Suprapubic skin (tissue), 4 donors: ENCODE measurements around the gene MYD88. TPM values are rescaled to one million over a fixed set of nuclear protein-coding genes. Genes with fewer than 3 reads are reported as not detected.
A peak's percentile ranks its signal among the peaks of the same experiment; 100 is the strongest.

Experiments
- DNase-seq, 2 donors: peaks; one replicate each; pipeline ENCODE4 v3.0.0-alpha.2; 2019; ENCODE audit warnings: low spot score in 2 of 2
- H3K27ac ChIP-seq: fragments of 200-600 bp; sonication (generic); one replicate; pipeline ENCODE4 v1.5.1; 2019
- H3K27me3 ChIP-seq: fragments of 200-600 bp; sonication (generic); one replicate; pipeline ENCODE4 v1.5.1; 2019
- H3K36me3 ChIP-seq: fragments of 200-600 bp; sonication (generic); one replicate; pipeline ENCODE4 v1.5.1; 2019
- H3K4me1 ChIP-seq: fragments of 200-600 bp; sonication (generic); one replicate; pipeline ENCODE4 v1.5.1; 2019
- H3K4me3 ChIP-seq: fragments of 200-600 bp; sonication (generic); one replicate; pipeline ENCODE4 v1.5.1; 2019; ENCODE audit warnings: mild to moderate bottlenecking
- H3K9me3 ChIP-seq: fragments of 200-600 bp; sonication (generic); one replicate; pipeline ENCODE4 v1.5.1; 2019
- EP300 ChIP-seq: sonication (generic); formaldehyde crosslinking; IDR thresholded peaks from one replicate; pipeline ENCODE4 v1.6.1; 2017; ENCODE audit warnings: antibody characterized with exemption
- POLR2A ChIP-seq, 2 donors: fragments of 450-650 bp; IDR thresholded peaks; one replicate each; pipeline ENCODE4 v1.6.1; 2017; ENCODE audit warnings: antibody characterized with exemption in 2 of 2, mild to moderate bottlenecking in 2 of 2, moderate library complexity in 2 of 2
- POLR2AphosphoS5 ChIP-seq, 3 donors: sonication (generic); formaldehyde crosslinking; IDR thresholded peaks; one replicate each; pipeline ENCODE4 v1.6.1; 2017; ENCODE audit warnings: antibody characterized with exemption in 3 of 3
- WGBS: methylation state at CpG from one replicate; pipeline ENCODE4 v1.1.5; 2018; 5-methylcytosine and 5-hydroxymethylcytosine counted together
- total RNA-seq, 4 donors: library from RNA; depleted of rRNA; stranded (reverse); fragments of >200 nt; gene quantifications; one replicate each; pipeline ENCODE4 v1.1.0, GENCODE V29; 2016
- TF ChIP-seq, protein P1 (sequence below), 2 donors: fragments of 200-600 bp in 1 of 2; fragments of 450-650 bp in 1 of 2; sonication (generic) in 1 of 2; IDR thresholded peaks; one replicate each; pipeline ENCODE4 v1.5.1; 2016 to 2019; ENCODE audit warnings: antibody characterized with exemption in 2 of 2, mild to moderate bottlenecking in 1 of 2, moderate library complexity in 1 of 2

MYD88 gene
- total RNA-seq, 4 donors from 2014 or later = 21.6 to 33.2 (median 28.1) TPM

DNA sequence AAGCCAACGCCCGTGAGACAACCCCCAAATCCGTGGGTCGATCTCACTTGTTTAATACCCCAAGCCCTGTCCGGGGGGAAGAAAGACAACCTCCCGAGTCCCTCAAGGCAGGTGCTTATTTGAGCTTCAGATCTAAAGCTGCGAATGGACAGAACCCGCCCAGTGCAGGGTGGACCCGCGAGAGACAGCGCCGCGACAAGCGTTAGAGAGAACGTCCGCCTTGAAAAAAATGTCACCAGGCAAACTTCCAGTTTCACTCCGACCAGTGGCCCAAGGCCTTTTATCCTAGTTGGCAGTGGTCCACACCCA lies 26.1 kb downstream of the MYD88 start:
- Histone ChIP-seq H3K36me3 (no peaks in the 10 kb centered on the region), H3K4me1 (peaks cover 34% of the 10 kb centered on the region), H3K4me3 (peak overlapping the region; percentile 96), H3K9me3 (no peaks in the 10 kb centered on the region), H3K27me3 (no peaks in the 10 kb centered on the region), H3K27ac (peak overlapping the region; percentile 98)
- WGBS = 2% methylated on average over 16 of the region's 17 CpGs
- DNase-seq = no peak
- TF ChIP-seq POLR2A (IDR thresholded peaks at IDR 0.05) (no peak), EP300 (no peak), POLR2AphosphoS5 (IDR thresholded peaks at IDR 0.05) (no peak)
- TF ChIP-seq, protein P1, sequence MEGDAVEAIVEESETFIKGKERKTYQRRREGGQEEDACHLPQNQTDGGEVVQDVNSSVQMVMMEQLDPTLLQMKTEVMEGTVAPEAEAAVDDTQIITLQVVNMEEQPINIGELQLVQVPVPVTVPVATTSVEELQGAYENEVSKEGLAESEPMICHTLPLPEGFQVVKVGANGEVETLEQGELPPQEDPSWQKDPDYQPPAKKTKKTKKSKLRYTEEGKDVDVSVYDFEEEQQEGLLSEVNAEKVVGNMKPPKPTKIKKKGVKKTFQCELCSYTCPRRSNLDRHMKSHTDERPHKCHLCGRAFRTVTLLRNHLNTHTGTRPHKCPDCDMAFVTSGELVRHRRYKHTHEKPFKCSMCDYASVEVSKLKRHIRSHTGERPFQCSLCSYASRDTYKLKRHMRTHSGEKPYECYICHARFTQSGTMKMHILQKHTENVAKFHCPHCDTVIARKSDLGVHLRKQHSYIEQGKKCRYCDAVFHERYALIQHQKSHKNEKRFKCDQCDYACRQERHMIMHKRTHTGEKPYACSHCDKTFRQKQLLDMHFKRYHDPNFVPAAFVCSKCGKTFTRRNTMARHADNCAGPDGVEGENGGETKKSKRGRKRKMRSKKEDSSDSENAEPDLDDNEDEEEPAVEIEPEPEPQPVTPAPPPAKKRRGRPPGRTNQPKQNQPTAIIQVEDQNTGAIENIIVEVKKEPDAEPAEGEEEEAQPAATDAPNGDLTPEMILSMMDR (IDR thresholded peaks at IDR 0.05) = no peak

DNA sequence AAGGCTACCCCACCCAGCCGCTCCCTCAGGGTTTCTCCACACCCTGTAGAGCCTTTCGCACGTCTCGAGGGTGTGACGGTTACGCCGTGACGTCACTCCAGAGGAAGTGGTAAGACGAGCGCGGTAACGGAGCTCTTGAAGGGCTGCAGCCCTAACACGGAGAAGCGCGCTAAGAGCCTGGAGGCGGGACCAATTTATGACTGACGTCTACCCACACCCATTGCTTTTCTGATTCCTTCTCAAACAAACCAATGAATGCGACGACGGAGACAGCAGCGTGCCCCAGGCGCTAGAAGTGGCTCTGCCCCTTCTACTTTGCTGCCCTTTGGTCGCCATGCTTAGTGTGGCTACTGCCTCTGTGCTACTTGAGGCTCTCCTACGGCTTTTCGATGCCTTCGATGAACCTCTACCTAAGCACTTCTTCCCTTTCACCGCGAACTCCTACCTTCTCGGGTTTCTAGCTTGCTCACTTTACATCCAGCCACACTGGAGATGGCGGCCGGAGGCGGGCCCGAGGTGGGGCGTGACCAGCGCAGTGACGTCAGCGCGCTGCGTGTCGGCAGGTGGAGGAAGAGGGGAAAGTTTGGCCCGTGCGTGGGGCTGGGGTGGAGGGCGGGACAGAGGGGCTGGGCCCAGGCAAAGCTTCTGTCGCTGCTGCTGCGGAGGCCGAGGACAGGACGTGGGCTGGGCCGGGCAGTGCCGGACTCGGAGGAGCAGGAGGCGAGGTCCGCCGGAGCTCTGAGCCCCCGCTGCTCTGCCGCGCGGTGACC lies 26.7 kb downstream of the MYD88 start, which contains the start of gene OXSR1:
Gene OXSR1 (plus strand): TSS at position 586 of the 770 bp plus-strand sequence. CDS start 340 bp downstream, outside the sequence.
- WGBS = 1% methylated on average over 38 of the region's 57 CpGs
- TF ChIP-seq, protein P1 (IDR thresholded peaks at IDR 0.05) = no peak
- TF ChIP-seq POLR2A (IDR thresholded peaks at IDR 0.05) = peak; percentile 25 to 74
- no peak for TF ChIP-seq EP300
- TF ChIP-seq POLR2AphosphoS5 (IDR thresholded peaks at IDR 0.05) = peak; percentile 11 to 72 (median 64)
- Histone ChIP-seq H3K4me1 (peaks cover 34% of the 10 kb centered on the region), H3K9me3 (no peaks in the 10 kb centered on the region), H3K27me3 (no peaks in the 10 kb centered on the region), H3K27ac (peak within 1 kb of the TSS; percentile 98), H3K36me3 (no peaks in the 10 kb centered on the region), H3K4me3 (peak within 1 kb of the TSS; percentile 96)
- peak; percentile 99 to 100 for DNase-seq

DNA sequence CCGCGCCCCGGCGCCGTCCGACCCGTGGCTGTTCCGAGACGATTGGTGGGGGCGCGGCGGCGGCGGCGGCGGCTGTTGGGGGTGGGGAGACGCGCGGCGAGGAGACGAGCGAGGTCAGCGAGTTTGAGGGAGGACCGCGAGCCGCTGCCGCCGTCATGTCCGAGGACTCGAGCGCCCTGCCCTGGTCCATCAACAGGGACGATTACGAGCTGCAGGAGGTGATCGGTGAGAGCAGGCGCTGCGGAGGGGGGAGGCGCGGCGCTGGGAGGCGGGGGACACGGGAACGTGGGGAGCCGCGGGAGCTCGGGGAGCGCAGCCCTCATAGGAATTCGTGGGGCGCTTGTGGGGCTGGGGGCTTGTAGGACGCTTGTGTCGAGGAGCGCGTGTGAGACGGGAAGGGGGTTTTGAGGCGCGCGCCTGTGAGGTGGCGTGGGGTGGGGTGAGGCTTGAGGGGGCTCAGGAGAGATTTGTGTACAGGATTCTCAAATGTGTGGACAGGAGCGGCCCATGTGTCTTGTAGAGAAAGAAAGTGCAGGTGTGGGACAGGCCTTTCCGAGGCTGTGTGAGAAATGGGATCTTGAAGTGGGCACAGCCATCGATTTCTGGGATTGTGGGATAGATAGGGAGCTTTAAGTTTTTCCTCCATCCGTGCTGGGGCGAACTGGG lies 27.4 kb downstream of the MYD88 start:
- Histone ChIP-seq H3K4me3 (peak overlapping the region; percentile 96), H3K9me3 (no peaks in the 10 kb centered on the region), H3K4me1 (peaks cover 34% of the 10 kb centered on the region), H3K36me3 (no peaks in the 10 kb centered on the region), H3K27ac (peak overlapping the region; percentile 98), H3K27me3 (no peaks in the 10 kb centered on the region)
- TF ChIP-seq, protein P1 (IDR thresholded peaks at IDR 0.05) = no peak
- TF ChIP-seq POLR2A (IDR thresholded peaks at IDR 0.05) (no peak), POLR2AphosphoS5 (IDR thresholded peaks at IDR 0.05) (no peak), EP300 (no peak)
- WGBS = 1% methylated on average over 20 of the region's 62 CpGs
- DNase-seq = peak in 1 of 2 donors; percentile 84

DNA sequence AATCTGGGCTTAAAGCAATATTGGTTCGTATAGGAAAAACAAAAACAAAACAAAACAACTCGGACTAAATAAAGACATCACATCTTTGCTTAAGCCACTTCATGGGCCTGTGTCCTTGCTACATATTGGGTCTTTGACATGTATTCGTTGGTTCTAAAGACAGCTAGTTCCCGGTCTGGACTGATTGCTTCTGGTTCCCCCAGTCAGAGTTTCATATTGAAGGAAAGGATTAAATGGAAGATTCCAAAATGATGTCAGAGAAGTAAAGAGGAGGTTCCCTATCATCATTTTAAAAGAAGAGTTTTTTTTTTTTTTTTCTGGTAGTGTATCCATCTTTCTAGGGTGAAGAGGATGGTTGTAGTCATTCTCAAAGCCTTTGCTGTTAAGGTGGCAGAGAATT lies 29.1 kb downstream of the MYD88 start:
- Histone ChIP-seq H3K27me3 (no peaks in the 10 kb centered on the region), H3K36me3 (no peaks in the 10 kb centered on the region), H3K4me3 (no peak overlapping the region), H3K9me3 (no peaks in the 10 kb centered on the region), H3K27ac (no peak overlapping the region), H3K4me1 (peaks cover 34% of the 10 kb centered on the region)
- WGBS = 88% methylated on average over 4 of the region's 4 CpGs
- TF ChIP-seq POLR2AphosphoS5 (IDR thresholded peaks at IDR 0.05) (no peak), POLR2A (IDR thresholded peaks at IDR 0.05) (no peak)
- no peak for DNase-seq

DNA sequence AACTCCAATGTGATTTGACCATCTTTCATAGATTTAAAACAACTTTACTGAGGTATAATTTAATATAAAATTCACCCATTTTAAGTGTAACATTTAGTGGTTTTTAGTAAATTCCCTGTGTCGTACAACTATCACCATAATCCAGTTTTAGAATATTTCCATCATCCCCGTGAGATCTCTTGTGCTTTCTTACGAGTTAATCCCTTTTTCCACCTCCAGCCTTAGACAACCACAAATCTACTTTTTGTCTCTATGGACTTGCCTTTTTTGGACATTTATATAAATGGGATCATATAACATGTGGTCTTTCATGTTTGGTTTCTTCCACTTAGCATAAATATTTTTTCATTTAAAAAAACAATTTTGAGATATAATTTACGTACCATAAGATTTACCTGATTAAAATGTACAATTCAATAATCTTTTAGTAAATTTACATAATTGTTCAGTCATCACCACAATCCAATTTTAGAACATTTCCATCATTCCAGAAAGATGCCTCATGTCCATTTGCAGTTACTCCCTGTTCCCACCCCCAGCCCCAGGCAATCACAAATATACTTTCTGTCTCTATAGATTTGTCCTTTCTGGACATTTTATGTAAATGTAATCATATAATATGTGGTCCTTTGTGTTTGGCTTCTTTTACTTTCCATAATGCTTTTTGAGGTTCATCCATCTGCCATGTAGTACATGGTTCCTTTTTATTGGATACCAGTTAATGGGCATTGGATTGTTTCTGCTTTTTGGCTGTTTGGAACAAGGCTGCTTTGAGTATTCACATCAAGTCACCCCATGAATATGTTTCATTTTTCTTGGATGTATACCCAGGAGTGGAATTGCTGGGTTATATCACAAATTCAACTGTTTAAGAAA lies 29.9 kb downstream of the MYD88 start:
- TF ChIP-seq, protein P1 (IDR thresholded peaks at IDR 0.05) = no peak
- TF ChIP-seq EP300 = no peak
- DNase-seq = no peak
- Histone ChIP-seq H3K27ac (no peak overlapping the region), H3K4me1 (peaks cover 34% of the 10 kb centered on the region), H3K36me3 (no peaks in the 10 kb centered on the region), H3K9me3 (no peaks in the 10 kb centered on the region), H3K4me3 (no peak overlapping the region), H3K27me3 (no peaks in the 10 kb centered on the region)
- WGBS = 86% methylated on average over 4 of the region's 4 CpGs
